Left lobe of liver (tissue), 2 donors: ENCODE measurements around the gene CRYBB2. TPM values are rescaled to one million over a fixed set of nuclear protein-coding genes. Genes with fewer than 3 reads are reported as not detected.
"Not testable (repeated sequence)": the region's sequence is repeated elsewhere in the genome, so short reads cannot be mapped to it uniquely, and the experiment has no call there.

Experiments used
- ATAC-seq: fragments of 200-7000 bp; cut with Tn5 transposase; one replicate; pipeline ENCODE4 v1.9.1; 2020; ENCODE audit warnings: mild to moderate bottlenecking, moderate library complexity
- DNase-seq: peaks from one replicate; pipeline ENCODE4 v3.0.0-alpha.2; 2020; ENCODE audit warnings: low spot score
- total RNA-seq: library from RNA; stranded (reverse); gene quantifications from one replicate; pipeline ENCODE4 v1.2.1, GENCODE V29; 2021
- donor health status: DM: no; HTN: no; CAD: no; lungs with moderate emphysema.
- donor health status: DM: no; HTN: yes; CAD: no.

The CRYBB2 gene
- total RNA-seq, 1 donor from 2014 or later: not detected

DNA sequence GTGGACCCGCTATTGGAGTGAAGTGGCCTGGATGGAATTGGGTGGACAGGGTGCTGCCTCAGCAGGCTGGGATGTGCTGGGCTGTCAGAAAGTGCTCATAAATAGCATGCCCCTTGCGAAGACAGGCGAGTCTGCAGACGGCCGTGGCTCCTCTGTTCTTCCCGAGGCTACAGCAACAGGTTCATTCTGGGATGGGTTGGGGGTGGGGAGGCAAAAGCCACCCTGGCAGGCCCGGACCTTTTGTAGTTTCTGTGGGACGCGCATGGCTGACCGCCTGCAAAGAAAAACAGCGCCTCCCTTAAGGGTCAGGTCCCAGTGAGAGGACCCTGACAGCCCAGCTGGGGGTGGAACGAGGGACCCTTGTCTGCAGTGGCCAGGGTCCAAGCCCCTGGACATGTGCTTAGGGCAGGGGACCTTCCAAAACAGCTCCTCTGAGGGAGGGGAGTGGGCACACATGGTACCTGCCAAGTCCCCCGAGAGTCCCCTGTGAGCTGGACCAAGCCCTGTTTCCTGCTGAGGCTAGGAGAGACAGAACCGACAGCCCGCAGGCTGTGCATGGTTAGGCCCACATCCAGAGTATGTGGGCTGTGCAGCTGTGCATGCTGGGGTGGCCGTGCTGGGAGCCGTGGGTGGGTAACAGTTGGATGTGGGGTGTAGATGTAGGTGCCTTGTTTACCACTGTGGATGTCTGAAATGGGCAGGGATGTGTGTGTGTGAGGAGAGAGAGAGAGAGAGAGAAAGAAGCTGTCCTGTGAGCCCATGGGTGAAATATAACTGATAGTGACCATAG, 19.5 kb upstream of the CRYBB2 start, which contains the start of gene CRYBB3:
TSS of gene CRYBB3 (plus strand) at position 128 of the 790 bp plus-strand sequence. CDS start 1,539 bp downstream, outside the sequence.
- ATAC-seq (no peak), DNase-seq (no peak)

DNA sequence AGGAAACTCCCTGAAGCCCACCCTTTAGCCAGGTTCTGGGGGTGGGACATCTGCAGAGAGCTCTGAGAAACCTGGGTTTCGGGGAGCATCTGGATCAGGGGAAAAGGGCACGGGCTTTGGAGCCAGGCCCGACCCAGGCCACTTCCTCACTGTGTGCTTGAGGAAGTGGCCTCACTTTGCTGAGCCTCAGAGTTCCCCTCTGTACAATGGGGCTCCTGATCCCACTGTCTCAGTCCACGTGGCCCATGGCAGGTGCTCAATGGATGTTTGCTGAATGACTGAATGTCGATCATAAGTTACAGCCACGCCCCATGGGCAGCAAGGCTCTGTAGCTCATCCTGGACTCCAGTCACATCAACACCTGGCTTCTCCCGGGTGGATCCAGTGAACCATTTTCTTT, 18.5 kb upstream of the CRYBB2 start:
- DNase-seq (no peak), ATAC-seq (no peak)

DNA sequence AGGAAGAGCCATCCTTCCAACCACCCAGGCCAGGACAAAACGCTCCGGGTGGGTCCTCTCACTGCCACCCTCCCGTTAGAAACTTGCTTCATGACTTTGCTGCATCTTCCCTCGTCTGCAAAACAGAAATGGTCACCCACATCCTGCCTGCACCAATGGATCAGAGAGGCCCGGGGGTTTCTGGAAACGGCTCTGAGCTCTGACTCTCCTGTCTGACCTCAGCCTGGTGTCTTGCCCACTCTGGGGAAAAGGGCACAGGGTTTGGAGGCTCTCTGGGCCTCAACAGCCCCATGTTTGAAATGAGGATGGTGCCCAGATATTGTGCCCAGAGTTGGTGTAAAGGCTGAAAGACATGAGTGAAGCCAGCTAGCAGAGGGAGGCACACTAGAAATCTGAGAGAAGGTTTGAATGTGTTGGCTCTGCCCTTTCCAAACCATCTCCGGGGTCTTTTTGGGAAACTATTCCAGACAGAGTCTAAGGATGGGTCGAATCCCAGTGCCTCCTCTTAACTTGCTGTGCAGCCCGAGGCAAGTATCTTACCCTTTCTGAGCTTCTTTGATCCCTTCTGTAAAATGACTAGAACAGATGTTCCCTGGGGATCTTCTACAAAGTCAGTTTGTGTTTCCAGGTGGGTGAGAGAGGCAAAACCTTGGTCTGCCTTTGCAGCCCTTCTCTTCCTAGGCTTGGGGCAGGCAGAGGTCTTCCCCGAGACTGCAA, 17.7 kb upstream of the CRYBB2 start:
- DNase-seq: no peak
- ATAC-seq: no peak

DNA sequence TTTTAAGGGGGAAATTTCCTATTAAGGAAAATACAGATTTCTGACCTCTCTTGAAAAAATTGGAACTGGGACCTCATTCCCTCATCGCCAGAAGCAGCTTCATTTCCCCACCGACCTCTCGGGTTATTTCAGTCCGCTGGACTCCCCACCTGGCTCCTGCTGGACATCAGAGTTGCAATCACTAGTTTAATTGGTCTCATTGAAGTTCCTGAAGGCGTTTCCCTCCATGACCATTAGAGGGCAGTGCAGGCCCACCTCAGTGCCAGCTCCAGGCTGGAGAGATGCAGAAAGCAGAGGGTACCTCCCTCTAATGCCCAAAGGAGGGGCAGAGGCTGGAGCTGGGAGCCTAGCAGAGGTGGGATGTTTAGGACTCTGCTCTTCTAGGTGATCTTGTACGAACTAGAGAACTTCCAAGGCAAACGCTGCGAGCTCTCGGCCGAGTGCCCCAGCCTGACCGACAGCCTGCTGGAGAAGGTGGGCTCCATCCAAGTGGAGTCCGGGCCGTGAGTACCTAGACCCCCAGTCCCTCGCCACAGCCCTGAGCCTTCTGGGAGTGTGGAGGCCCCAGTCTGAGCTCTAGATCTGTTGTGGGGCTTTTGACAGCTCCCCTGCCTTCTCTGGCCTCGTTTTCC, 17.0 kb upstream of the CRYBB2 start:
- DNase-seq (no peak), ATAC-seq (peak; percentile 86)

DNA sequence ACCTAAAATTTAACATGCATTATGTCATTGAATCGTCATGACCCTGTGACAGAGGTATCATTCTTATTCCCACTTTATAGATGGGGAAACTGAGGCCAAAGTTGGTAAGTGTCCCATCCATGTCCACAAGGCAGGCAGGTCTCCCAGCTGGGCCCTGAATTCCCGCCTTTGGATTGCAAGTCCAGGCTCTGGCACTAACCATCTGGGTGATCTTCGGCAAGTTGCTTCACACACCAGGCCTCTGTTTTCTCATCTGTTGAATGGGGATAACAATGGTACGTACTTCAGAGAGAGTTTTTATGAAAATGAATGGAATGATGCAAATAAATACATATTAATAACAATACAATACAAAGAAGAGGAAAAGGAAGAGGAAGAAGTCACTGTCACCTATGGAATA, 16.4 kb upstream of the CRYBB2 start:
- ATAC-seq: no peak
- DNase-seq: no peak

DNA sequence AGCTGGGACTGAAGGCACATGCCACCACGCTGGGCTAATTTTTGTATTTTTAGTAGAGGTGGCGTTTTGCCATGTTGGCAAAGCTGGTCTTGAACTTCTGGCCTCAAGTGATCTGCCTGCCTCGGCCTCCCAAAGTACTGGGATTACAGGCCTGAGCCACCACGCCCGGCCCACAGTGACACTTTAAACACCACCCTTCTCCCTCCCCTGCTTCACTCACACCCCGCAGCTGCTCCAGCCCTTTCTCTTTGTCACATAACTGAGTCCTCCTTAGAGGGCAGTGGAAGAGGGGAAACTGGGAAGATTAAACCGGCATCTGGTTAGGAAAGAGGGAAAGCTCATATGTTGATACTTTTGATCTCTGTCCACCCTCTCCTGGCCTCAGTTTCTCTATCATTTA, 14.9 kb upstream of the CRYBB2 start:
- not testable (repeated sequence) for DNase-seq, ATAC-seq

DNA sequence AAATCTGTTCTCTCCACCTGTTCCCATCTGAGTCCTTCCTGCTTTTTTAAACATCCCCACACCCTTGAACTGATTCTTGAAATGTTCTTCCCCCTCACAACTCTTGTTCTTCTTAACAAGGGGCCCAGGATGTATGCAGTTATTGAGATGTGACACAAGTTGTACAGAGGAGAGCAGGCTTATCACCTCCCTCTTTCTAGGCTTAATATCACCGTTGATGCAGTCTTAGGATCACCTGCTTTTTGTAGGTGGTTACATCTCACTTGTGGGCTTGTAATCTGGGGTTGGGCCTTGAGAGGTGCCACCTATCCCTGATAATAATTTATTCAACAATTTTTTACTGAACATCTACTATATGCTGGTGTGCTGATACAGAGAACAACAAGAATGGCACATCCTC, 13.6 kb upstream of the CRYBB2 start:
- ATAC-seq: no peak

DNA sequence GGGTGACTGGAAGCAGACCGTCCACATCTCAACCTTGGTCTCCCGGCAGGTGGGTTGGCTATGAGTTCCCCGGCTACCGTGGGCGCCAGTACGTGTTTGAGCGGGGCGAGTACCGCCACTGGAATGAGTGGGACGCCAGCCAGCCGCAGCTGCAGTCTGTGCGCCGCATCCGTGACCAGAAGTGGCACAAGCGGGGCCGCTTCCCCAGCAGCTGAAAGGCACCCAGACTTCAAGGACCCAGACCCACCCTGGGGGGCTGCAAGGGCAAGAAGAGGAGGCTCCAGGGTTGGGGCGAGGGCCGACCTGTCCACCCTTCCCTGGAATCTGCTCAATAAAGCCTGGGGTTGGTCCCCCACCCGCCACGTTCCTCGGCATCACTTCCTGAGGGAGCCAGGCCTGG, 12.4 kb upstream of the CRYBB2 start:
- ATAC-seq: no peak

More for the DNA sequence above, 13.6 kb upstream of the CRYBB2 start:
- DNase-seq: no peak

DNA sequence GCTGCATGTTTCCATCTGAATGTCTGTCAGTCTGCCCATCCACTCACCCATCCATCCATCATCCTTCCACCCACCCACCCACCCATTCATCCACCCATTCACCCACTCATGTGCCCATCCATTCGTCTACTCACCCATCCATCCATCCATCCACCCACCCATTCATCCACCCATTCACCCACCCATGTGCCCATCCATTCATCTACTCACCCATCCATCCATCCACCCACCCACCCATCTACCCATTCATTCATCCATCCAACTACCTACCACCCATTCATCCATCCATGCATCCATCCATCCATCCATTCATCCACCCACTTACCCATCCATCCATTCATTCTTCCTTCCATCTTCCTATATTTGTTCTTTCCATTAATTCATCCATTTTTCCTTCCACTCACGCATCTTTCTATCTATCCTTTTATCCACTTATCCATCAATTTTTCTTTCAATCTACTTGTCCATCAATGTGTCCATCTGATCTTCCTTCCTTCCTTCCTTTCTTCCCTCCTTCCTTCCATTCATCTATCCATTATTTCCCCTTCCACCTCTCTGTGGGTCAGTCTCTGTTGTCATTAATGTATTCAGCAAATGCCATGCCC, 11.8 kb upstream of the CRYBB2 start:
- DNase-seq: no peak

More for the DNA sequence above, 12.4 kb upstream of the CRYBB2 start:
- DNase-seq: no peak

DNA sequence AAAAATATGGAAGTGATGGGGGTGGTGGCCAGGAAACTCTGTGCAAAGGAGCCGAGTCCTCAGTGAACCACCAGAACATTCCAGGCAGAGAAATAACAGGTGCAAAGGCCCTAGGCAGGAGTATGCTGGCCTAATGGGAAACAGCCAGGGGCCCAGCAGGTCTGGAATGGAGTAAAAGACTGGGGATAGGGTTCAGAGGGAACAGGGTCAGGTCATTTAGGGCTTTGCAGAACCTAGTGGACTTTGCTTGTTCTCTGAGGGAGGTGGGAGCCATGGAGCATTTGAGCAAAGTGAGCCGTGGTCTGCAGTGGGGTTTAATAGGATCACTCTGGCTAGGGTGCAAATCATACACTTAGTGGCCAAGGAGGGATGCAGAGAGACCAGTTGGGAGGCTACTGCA, 11.1 kb upstream of the CRYBB2 start:
- no peak for DNase-seq
- peak; percentile 67 for ATAC-seq

More for the DNA sequence above, 11.8 kb upstream of the CRYBB2 start:
- no peak for ATAC-seq

DNA sequence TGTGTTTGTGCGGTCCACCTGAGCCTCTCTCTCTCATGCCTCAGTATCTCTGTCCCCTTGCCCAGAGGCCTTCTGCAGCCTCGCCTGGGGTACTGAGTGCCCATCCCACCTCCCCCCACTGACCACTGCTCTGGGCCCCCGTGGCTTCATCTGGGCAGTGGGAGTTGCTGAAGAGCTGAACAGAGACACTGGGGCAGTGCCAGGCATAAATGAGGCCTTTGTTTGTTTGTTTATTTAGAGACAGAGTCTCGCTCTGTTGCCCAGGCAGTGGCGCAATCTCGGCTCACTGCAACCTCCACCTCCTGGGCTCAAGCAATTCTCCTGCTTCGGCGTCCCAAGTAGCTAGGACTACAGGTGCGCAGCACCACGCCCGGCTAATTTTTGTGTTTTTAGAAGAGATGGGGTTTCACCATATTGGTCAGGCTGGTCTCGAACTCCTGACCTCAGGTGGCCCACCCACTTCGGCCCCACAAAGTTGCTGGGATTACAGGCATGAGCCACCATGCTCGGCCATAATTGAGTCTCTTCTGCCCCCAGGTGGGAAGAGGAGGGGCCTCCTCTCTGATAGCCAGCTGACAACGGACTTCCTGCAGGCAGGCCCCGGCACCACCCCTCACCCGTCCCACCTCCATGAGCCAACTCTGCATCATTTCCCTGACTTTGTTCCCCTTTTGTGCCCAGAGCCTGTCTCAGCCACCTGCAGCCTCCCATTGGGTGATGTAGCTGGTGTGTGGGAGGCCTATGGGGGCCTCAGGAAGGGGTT, 10.5 kb upstream of the CRYBB2 start:
- DNase-seq (no peak), ATAC-seq (peak; percentile 66)

DNA sequence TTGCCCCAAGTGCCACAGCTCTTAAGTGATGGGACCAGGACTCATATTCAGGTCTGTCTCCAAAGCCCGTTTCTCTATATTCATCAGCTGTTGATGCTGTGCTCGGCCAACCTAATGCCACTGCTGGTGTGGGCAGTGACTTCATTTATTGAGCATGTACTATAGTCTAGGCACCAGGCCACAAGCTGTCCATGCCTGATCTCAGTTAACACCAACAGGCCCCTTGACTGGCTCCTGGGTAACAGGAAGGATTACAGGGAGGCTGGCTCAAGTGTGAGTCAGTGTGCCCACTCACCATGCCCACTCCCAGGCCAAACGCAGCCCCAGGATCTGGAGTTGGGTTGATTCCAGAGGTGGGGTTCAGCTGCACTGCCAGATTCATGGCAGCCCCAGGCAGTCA, 8.6 kb upstream of the CRYBB2 start:
- ATAC-seq (no peak), DNase-seq (no peak)

DNA sequence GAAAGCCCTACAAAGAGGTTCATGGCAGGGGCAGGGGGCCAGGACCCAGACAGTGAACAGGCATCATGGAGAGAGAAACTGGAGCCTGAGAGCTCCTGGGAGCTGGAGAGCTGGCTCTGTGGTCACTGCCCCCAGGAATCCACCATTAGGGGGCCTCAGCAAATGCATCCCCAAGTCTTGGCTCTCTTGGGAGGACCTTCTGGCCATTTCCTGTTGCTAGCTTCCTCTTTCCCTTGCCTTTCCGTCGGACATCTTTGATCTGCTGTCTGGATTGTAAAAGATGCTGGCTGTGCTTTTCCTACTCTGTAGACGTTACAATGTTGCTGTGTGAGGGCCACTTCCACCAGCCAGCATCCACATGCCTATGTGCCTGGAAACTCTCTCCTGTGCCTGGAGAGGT, 7.1 kb upstream of the CRYBB2 start:
- DNase-seq (no peak), ATAC-seq (no peak)

DNA sequence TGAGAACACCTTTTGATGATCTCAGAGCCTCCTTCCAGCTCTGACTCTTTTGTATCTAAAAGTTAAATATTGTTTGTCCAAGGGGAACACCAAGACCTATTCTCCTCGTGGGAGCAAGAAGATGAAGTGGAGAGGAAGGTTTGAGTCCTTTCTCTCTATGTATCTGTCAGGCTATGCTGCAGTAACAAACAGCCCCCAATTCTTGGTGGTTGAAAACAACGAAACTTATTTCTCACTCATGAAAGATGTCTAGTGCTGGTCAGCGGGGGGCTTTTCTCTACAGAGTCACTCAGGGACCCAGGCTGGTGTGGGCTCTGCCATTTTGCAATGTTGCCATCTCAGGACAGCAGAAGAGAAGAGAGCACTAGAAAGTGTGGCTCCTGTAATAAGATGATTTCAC, 6.2 kb upstream of the CRYBB2 start:
- DNase-seq (no peak), ATAC-seq (no peak)

DNA sequence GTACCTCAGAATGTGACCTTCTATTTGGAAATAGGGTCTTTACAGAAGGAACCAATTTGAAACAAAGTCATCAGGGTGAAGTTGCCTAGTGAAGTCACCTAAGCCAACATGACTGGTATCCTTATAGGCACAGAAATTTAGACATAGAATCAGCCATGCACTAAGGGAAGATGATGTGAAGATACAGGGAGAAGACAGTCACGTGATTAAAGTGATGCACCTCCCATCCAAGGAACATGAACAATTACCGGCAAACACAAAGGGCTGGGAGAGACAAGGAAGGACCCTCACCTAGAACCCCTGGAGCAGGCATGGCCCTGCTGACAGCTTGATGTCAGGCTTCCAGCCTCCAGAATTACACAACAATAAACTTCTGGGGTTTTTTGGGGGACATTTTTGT, 3.2 kb upstream of the CRYBB2 start:
- DNase-seq (no peak), ATAC-seq (no peak)

DNA sequence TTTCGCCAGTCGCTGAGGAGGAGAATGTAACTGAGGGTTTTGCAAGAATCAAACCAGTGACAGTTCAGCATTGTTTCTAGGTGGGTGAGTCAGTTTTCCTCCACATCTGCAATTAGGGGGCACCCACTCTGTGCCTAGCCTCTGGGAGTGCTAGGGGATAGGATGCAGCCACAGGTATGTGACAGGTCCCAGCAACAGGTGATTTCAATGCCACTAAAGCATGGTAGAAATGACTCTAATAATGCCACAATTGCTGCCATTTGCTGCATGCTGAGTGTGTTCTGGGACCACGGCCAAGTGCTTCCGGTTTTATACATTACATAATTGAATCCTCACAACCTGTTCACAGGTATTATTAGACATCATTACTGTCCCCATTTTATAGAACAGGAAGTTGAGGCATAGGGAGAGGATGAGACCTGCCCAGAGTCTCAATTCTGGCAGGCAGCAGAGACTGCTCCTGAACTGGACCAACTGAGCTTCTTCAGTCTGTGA, 556 bp downstream of the CRYBB2 start:
- ATAC-seq (no peak), DNase-seq (no peak)

DNA sequence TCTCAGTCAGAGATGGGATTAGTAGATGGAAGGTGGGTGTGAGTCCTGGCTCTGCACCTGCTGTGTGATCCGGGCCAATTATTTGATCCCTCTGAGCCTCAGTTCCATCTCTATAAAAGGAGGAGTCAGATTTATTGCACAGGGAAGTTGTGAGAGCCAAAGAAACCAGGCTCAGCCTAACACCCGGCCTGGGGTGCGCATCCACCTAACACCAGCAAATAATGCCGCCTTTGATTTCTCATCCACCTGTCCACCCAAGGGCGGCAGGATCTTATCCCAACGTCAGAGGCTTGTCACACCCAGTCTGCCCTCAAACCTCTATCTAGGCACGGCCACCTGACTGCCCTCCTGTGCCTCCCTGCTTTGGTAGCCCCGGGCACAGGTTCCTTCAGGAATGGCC, 2.4 kb downstream of the CRYBB2 start:
- no peak for ATAC-seq
- no peak for DNase-seq

DNA sequence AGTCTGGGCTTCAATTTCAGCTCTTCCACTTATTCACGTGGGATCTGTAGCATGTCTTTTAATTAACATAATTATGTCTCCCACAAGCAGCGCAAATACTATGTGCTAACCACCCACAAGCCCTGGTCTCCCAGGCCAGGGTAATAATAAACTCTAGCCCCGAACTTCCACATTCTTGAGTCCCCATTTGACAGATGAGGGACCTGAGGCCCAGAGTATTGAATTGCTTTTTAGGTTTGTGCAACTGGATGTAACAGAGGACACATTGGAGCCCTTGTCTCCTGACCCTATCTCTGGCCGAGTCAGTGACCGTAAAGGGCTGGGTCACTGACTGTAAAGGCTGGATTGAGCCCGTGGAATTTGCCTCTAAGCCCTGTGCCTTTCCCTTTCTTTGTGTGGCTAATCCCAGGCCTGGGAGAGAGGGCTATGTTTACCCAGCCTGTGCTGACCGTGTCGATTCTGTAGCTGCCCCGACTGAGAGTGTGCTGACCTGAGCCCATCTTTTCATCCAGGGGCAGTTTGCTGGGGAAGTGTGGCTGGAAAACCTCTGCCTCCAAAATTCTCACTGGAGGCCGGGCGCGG, 3.9 kb downstream of the CRYBB2 start:
- DNase-seq (no peak), ATAC-seq (peak; percentile 37)

DNA sequence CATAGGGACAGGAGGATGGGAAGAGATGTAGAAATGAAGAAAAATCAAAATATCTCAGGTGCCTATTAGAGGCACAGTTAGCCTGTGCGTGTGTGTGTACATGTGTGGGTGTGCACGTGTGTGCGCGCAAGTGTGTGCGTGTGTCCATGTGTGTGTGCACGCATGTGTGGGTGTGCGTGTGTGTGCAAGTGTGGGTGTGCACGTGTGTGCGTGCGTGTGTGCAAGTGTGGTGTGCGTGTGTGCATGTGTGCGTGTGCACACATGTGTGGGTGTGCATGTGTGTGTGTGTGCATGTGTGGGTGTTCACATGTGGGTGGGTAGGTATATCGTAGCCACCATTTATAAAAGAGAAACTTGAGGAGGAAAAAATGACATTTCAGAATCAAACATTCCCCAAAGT, 9.4 kb downstream of the CRYBB2 start:
- ATAC-seq (no peak), DNase-seq (no peak)

DNA sequence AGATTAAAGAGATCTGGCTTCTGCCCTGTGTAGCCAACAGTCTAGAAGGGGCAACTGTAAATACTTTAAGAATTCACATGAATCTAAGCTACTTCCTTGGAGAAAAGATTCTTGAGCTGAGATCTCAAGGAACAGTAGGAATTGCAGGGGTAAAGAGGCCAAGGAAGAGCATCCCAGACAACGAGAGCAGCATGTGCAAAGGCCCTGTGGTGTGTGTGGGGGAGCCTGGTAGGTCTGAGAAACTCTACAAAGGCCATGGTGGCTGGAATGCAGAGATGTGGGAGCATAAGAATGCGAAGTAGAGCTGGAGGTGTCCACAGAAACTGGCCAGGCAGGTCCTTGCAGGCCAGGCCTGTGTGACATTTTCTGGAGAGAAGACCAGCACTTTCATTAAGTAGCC, 11.3 kb downstream of the CRYBB2 start:
- DNase-seq, ATAC-seq: not testable (repeated sequence)
